Dermis microvascular lymphatic vessel endothelial cell (primary cell): ENCODE measurements around the gene CHST11. TPM values are rescaled to one million over a fixed set of nuclear protein-coding genes. Genes with fewer than 3 reads are reported as not detected.
A peak's percentile ranks its signal among the peaks of the same experiment; 100 is the strongest.

Source experiments
- DNase-seq, 2 donors: peaks; one replicate each; pipeline versions ENCODE4 v3.0.0 to v3.0.0-alpha.2; 2010; ENCODE audit warnings: low read depth in 2 of 2
- total RNA-seq: library from RNA; depleted of rRNA; stranded (reverse); fragments of >200 nt; gene quantifications from 2 replicates; pipeline ENCODE4 v1.2.1, GENCODE V29; 2014

The CHST11 gene
- total RNA-seq, 1 donor from 2014 or later = 2.1 TPM

DNA sequence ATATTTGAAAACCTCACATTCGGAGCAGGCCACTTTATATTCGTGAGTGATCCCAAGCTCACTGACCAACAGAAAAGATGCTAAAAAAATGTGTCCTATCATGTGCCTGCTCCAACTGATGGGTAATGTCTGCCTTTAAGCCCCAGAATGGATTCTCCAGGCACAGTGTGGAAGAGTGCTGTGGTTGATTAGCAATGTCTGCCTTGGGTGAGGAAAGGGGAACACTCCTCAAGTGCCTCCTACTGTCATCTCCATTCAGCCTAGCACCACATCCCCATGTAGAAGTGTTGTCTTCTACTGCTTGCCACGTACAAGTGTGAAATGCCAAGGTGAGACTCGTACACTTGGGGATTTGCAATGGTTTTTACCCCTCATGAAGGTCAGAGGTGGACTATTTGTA is 302.0 kb downstream of the CHST11 start:
- no peak for DNase-seq

DNA sequence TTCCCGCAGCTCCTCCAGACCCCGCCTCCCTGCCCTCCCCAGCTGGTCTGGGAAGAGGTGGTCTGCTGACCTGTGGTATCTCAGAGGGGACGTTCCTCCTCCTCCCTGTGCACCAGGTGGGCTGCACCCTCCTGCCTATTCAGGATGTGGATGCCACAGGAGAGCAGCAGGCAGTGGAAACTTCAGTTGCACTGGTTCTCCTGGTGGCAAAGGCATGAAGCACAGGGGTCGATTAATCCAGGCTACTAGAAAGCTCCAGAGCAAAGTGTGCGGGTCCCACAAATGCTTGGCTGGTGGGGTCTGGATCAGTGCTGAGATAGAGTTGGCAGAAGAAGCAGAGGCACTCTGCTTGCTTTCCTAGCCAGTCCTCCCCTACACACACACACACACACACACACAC is 304.3 kb downstream of the CHST11 start:
- DNase-seq = no peak

DNA sequence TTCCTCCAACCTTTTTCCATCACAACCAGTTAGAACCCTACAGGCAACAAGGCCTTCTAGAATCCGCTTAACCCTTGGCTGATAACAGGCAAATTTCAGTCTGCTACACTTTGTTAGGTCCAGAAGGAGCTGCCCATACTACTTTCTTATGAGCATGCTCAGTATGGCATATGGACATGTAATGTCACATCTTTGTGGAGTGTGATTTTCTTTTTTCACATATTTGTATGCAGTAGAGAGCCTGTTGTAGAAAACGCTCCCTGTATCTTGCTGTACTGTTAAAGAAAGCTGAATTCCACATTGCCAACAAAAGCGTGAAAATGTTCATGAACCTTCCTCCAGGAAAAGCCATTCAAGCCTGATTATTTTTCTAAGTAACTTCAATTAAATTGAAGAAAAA is 304.9 kb downstream of the CHST11 start:
- no peak for DNase-seq

DNA sequence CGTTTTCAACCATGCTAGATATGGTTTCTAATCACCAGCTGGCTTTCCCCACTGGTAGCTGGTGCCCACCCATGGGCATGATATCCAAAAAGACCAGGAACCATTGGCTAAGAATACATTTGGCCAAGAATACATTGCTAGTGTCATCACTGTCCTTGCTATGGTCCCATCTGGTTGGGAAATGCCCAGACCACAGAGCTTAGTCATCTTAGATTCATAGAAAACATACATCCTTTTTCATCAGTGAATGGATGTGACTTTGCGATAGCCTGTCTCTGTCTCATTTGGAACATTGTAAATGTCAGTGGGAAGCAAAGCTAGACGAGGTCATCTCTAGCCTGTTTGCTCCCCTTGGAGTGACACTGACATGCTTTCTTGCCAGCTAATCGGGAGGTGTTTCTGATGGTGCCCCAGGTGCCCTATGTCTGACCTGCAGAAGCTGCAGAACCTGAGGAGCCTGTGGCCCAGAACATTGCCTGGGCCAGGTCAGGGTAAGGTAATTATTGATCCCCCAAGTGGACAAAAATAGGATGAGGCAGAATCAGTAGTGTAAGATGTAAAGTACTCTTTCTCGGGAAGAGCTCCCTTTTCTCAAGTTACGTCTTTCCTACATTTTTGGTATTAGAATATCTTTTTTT is 306.5 kb downstream of the CHST11 start:
- no peak for DNase-seq

DNA sequence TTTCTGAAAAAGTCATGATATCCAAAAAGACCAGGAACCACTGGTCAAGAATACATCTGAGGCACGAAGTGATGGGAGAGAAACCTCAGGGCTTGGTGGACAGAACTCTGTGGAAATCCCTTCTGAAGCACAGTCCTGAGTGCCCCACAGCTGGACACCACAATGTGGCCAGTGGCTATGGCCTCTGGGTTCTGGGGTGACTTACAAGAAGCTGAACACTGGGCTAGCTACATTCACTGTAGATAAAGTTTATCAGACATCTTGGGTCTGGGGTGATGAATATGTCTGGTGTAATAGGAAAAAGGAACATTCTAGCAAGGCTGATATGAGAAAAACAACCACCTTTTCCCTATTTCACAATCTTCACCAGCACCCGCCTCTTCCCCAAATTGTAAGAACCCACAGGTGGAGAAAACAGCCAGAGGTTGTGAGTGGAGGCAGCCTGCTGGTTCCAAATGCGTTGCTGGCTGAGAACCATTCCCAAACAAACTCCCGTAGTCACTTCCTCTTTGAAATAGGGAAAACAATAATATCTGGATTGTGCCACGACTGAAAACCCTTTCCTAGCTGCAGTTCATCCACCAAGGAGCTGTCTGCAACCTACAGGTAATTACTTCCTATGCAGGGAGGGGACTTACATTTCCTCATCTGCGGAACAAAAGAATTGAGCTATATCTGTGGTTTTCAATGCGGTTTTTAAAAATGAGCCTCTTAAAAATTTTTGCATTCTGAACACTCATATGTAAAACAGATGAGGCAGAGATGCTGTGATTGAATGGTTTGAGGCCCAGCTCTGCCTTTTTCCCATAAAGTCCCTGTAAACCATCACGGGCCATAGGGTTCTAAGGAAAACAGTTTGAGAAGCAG is 307.7 kb downstream of the CHST11 start:
- no peak for DNase-seq

DNA sequence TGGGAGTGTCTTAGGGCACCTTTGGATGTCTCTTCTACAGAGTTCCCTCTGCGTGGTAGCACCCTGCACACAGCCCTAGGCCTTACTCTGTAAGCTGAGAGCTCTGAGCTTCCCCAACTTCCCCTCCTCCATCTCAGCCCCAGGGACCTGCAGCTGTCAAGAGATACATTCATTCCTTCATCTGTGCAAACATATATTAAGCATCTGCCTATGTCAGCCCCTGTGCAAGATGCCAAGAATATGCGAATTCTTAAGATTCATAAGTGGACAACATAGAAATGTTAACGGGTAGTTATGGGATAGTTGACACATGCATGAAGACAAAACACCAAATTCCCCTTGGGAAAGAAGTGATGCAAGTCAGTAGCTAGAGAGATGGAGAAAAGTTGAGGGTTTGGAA is 310.5 kb downstream of the CHST11 start:
- DNase-seq = no peak

DNA sequence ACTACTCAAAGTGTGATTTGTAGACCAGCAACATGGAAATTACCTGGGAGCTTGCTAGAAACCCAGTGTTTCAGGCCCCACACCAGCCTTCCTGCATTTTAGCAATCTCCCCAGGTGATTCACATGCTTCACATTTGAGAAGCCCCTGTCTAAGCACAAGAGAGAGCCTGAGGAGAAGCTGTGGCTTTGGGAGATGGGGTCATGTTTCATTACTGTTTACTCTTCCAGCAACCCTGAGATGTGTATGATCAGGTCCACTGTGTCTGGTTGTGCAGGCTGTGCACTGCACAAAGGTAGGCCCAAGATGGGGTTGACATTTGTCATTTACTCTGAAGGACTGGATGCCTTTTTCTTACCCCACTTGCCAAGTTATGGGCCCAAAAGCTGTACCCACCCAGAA is 311.3 kb downstream of the CHST11 start:
- no peak for DNase-seq

DNA sequence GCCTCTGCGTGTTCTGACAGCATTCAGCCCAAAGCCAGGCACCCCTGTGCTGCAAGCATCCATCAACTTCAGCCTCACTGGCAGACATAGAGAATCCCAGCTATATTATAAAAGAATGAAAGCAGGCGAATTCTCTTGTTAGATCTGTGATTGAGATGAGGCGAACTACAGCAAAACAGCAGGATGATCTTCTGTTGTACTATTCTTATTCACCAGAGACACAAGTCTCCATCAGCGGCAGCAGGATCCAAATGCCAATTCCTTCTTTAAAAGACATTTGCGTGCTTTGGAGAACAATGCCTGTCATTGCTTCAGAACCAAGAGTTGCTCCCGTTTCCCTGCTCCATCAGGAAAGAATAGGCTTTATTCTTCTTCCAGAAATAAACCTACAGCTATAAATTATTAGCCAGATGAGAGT is 312.4 kb downstream of the CHST11 start:
- no peak for DNase-seq

DNA sequence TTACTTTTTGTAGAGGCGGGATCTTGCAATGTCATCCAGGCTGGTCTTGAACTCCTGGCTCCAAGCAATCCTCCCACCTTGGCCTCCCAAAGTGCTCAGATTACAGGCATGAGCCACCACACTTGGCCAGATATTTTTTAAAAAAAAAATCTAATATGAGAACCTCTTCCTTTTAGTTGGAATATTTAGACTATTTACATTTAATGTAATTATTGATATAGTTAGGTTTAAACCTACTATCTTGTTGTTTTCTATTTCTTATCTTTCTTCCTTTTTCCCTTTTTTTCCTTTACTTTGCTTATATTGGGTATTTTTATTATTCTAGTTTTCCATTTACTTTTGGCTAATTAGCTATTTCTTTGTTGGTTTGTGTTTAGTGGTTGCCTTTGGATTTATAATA is 315.6 kb downstream of the CHST11 start:
- no peak for DNase-seq

DNA sequence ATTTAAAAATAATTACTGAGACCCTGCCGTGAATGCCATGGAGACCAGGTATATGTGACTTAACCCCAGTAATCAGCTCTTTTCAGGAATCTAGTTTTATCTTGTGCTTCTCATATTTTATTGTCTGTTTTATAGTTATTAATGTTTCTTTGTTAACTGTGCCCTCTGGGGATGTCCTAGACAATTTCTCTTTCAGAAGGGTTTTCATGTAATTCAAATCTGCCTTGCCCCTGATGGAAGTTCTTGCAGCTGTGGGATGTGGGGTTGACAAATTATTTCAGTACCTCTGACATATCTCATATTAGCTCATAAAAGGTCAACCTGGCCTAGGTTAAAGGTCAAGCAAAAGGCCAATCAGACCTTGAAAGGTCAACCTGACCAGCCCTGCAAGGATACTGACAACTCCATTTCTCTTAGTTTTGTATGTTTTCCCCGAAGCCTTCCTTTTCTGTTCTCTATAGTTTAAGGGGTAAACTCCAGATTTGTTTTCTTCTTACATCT is 319.0 kb downstream of the CHST11 start:
- no peak for DNase-seq

DNA sequence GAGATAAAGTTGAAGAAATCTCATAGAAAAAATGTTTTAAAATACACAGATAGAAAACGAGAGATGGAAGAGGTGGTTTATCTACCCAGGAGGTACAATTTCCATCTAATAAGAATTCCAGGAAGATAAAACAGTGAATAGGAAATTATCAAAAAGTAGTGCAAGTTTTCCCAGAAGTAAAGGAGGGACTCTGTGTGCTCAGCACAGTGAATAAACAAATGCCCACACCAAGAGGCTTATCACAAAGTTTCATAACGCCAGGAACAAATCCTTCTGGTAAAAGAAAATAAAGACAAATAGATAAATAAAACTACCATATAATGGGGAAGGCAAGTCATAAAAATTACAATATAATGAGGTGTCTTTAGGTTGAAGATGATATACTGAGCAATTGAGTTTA is 322.4 kb downstream of the CHST11 start:
- DNase-seq = no peak

DNA sequence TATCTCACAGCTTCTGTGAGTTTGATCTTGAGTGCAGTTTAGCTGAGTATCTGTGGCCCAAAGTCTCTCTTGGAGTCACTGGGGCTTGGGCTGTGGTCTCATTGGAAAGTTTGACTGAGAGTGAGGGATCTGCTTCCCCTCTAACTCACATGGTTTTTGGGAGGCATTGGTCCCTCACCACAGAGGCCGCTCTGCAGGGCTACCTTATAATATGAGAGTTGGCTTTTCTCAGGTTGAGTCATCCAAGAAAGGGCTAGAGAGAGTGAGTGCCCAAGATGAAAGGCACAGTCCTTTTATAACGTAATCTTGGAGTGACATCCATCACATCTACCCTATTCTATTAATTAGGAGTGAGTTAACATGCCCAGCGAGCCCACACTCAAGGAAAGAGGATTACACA is 325.5 kb downstream of the CHST11 start:
- no peak for DNase-seq

DNA sequence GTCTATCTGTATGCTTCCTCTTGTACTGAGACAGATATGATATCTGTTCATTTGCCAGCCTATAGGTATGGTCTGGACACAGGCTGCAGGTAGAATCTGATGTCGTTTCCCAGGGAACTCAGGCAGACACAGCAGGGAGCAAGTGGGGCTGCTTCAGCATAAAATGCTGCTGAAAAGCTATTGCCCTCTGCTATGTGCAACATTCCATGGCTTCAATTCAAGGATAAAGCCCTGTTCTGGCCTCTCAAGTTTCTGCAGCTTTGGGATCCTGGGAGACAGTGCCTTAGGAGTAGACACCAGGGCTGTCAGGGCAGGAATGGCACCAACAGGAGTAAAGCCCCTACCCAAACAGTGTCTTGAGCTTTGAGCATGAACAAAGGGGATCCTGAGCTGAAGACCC is 327.8 kb downstream of the CHST11 start:
- no peak for DNase-seq

DNA sequence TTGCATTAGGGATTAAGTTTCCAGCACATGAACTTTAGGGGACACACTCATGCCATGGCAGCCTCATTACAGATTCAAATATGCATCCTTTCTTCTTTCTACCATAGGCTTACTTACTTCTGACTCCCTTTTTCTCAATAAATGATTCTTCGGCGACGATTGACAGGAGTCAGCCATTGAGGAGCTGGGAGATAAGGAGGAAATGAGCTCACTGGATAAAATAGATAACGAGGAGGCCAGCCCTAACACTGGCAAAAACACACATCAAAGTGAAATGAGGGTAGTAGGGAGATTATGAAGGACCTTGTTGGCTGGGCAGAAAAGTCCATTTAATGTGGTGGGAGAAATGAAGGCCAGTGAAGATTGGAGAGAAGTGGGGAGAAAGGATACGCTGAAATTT is 329.1 kb downstream of the CHST11 start:
- DNase-seq = no peak

DNA sequence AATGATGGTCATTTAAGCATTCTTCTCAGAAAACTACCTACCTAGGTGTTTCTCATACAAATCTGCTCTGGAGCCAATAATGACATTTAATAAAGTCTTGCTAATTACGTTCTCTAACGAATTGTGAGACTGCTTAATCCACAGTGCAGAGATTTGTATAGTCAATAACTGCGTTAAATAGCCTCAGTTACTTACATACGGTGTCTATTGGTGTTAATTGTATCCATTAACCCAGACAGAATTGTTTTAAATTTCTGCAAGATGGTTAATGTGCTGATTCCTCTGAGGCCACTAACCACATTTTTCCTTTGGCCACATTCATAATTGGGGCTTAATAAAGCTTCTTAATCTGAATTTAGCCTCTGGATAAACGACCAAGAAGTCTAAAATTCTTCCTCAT is 329.6 kb downstream of the CHST11 start:
- DNase-seq = no peak

DNA sequence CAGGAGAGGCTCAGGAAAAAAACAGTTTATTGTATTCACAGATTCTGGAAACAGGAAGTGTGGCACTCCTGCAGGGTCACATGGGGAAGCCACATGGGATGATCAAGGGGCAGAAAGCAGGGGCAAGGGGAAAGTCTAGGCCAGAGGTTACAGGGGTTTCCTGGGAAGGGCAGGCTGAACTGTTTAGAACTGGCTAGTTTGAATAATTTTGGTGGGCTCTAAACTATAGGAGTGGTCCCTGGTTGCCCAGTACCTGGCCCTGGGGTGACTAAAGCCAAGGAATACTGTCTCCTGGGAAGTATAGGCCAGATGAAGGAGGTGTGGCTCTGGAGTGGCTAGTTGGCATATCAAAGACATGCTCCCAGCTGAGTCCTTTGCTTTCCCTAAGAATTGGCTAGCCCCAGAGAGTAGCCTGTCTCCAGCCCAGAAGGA is 332.1 kb downstream of the CHST11 start:
- no peak for DNase-seq

DNA sequence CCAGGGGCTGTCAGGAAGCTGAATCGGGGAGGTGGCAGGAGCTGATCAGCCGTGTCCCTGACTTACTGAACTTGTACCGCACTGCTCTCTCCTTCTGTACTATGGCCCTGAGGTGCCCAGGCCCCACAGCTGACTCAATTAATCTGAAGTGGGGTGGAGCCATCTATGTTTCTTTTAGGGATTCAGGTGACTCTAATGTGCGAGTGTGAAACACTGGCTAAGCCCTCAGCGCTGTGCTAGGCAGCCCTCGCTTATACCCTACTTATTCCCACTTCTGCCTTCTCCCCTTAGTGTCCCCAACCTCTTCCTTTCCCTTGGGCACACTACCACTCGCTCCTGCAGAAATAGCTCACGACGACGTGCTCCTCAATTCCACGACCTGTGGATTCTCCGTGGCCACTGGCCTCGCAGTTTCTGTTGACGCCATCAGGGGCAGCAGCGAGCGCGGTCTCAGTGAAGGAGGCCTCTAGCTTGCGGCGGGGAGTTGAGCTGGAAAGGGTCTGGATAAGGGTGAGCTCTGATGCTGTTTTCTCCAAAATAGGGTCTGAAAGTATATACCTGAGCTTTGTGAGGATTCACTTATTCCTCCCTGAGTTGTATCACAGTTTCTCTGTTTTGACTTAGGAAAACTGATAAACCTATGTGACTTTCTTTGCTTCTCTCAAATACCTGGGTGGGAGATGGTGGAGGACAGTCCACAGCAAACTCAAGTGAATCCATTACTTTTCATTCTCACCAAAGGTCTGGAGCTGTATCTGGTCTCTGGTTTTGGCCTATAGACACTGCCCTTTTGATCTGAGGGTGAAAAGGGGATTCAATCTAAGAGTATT is 333.8 kb downstream of the CHST11 start:
- peak in 1 of 2 donors; percentile 16 for DNase-seq

DNA sequence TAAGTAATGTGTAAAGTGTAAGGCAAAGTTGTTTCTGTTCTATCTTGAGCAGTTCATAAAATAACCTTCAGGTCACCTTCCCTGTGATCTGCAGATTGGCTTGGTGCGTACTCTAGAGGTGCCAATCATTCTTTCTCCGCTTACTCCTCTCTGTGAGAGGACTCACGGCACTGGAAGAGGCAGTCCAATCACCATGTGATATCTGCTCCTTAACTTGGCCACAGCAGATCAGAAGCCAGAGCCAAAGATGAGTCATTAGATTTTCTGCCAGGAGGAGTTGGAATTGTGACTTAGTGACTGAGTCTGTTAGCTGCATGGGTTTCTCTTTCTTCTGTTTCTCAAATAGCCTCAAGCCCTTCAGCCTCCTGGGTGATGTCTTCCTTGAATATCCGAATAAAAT is 335.8 kb downstream of the CHST11 start:
- DNase-seq = peak in 1 of 2 donors; percentile 29

DNA sequence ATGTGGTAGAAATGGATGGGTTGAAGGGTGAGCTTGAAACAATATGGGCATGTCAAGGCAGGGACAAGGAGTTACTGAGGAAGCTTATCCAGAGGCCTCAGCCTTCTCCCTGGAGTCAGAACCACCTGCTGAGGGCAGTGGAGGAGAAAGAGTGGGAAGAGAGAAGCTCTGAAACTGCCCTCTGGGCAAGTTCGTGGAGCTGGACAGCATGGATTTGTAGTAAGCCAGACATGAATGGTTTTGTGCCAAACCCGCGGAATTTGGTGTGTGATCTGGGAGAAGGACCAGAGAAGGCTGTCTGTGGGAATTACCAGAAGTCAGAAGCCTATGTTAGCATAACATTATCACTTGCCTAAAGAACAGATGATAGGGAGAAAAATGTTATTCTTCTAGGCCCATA is 336.5 kb downstream of the CHST11 start:
- DNase-seq = no peak

DNA sequence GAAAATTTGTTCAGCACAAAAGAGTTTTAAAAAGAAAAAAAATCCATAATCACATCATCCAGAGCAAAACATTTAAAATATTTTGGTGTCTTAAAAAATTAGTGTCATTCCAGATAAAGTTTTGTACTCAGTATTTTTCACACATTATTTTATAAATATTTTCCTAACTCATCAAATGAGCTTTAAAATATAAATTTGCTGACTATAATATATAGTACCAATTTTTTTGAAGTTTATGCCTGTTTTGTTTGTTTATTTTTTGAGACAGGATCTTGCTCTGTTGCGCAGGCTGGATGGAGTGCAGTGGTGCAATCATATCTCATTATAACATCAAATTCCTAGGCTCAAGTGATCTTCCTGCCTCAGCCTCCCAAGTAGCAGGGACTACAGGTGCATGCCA is 337.2 kb downstream of the CHST11 start:
- no peak for DNase-seq

DNA sequence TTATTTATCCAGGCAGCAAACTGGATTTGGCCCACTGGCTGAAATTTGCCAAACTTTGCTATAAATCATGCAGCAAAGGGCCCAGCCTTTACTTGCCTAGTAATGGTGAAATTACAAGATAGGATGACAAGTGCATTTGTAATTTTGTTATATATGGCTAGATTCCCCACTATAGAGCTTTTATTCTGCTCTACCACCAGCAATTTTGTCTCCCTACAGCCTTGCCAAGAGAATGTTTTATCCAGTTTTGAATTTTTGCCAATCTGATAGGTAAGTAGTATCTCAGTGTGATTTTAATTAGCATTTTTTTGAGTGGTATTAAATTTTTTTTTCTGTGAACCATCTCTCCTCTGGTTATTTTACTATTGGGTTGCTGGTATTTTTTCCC is 339.7 kb downstream of the CHST11 start:
- DNase-seq = no peak

DNA sequence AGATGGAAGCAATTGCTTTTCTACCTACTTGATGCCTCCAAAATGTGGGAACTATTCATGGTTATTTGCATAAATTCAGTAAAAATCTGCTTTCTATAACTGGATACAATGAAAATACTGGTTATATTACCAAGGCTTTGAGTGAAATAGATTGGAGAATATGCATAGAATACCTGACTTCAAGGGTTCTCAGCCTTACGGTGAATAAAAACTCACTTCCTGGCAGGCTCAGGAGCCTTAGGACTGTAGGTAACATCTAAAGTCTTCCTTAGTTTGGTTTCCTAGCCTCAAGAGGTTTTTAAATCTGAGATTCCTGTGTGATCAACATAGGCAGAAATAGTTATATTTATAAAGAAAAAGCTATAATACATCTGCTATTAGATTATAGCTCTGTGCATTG is 342.7 kb downstream of the CHST11 start:
- no peak for DNase-seq
